Upper lobe of left lung (tissue), 6 donors: ENCODE results near the gene CARF. TPM values are rescaled to one million over a fixed set of nuclear protein-coding genes. Genes with fewer than 3 reads are reported as not detected.

ENCODE experiments used
- ATAC-seq, 2 donors: fragments of 200-7000 bp; cut with Tn5 transposase; one replicate each; pipeline ENCODE4 v1.9.1; 2022; ENCODE audit warnings: mild to moderate bottlenecking in 2 of 2, moderate library complexity in 2 of 2; ENCODE audit not compliant: low FRiP score in 2 of 2
- DNase-seq, 2 donors: peaks; one replicate each; pipeline ENCODE4 v3.0.0-alpha.2; 2019 to 2020
- H3K27ac ChIP-seq, 4 donors: fragments of 200-600 bp; sonication (generic); one replicate each; pipeline ENCODE4 v1.5.1; 2016 to 2019
- H3K27me3 ChIP-seq, 4 donors: fragments of 200-600 bp; sonication (generic); one replicate each; pipeline ENCODE4 v1.5.1; 2017 to 2019
- H3K36me3 ChIP-seq, 4 donors: fragments of 200-600 bp; sonication (generic); one replicate each; pipeline ENCODE4 v1.5.1; 2016 to 2019
- H3K4me1 ChIP-seq, 4 donors: fragments of 200-600 bp; sonication (generic); one replicate each; pipeline ENCODE4 v1.5.1; 2018 to 2019
- H3K4me3 ChIP-seq, 4 donors: fragments of 200-600 bp; sonication (generic); one replicate each; pipeline ENCODE4 v1.5.1; 2017 to 2019; ENCODE audit warnings: mild to moderate bottlenecking in 2 of 4, moderate library complexity in 1 of 4
- H3K9me3 ChIP-seq, 4 donors: fragments of 200-600 bp; sonication (generic); one replicate each; pipeline ENCODE4 v1.5.1; 2018 to 2019
- CTCF ChIP-seq, 6 experiments: fragments of 450-650 bp in 4 of 6; fragments of 200-600 bp in 2 of 6; sonication (generic) in 2 of 6; IDR thresholded peaks; one replicate each; pipeline ENCODE4 v1.5.1; 2016 to 2019; ENCODE audit warnings: antibody characterized with exemption in 6 of 6
- EP300 ChIP-seq, 4 donors: sonication (generic); formaldehyde crosslinking; IDR thresholded peaks; one replicate each; pipeline ENCODE4 v1.5.1; 2017; ENCODE audit warnings: antibody characterized with exemption in 4 of 4, control low read depth in 2 of 4
- POLR2A ChIP-seq, 4 donors: fragments of 450-650 bp; IDR thresholded peaks; one replicate each; pipeline ENCODE4 v1.5.1; 2016 to 2017; ENCODE audit warnings: antibody characterized with exemption in 4 of 4, mild to moderate bottlenecking in 2 of 4
- POLR2AphosphoS5 ChIP-seq, 2 donors: sonication (generic); formaldehyde crosslinking; IDR thresholded peaks; one replicate each; pipeline ENCODE4 v1.5.1; 2017; ENCODE audit warnings: antibody characterized with exemption in 2 of 2
- WGBS, 2 donors: methylation state at CpG; one replicate each; pipeline ENCODE4 v1.1.5; 2017 to 2018; 5-methylcytosine and 5-hydroxymethylcytosine counted together
- total RNA-seq, 6 donors: library from RNA; depleted of rRNA in 4 of 6; stranded (reverse); fragments of >200 nt in 4 of 6; gene quantifications; one replicate each; pipeline versions ENCODE4 v1.1.0 to v1.2.1, GENCODE V29; 2016 to 2021
- donor health status: DM: no; HTN: no; CAD: no; lungs with moderate emphysema.
- donor health status: DM: no; HTN: yes; CAD: no; lungs with severe emphysema.

CARF gene
- 10 to 100 TPM in 2 of 6 donors, 1 to 10 TPM in 4; 6.4 to 24.1 (median 8.7) TPM for total RNA-seq

- peak within 1 kb of the TSS; percentile 56 to 93 (median 68) for H3K4me3 ChIP-seq
- no peaks in the 10 kb centered on the region for H3K27me3 ChIP-seq
- peak; percentile 94 to 96 for DNase-seq
- peak within 1 kb of the TSS; percentile 74 to 92 (median 82) for H3K27ac ChIP-seq
- TF ChIP-seq POLR2AphosphoS5 (IDR thresholded peaks at IDR 0.05) (peak; percentile 78 to 80), EP300 (IDR thresholded peaks at IDR 0.05) (peak in 1 of 4 donors; percentile 5), POLR2A (IDR thresholded peaks at IDR 0.05) (peak in 2 of 4 donors; percentile 32 to 76), CTCF (IDR thresholded peaks at IDR 0.05) (no peak)
- 0% methylated on average over 35 to 37 of the region's 39 CpGs for WGBS, 2 donors
- H3K9me3 ChIP-seq = no peaks in the 10 kb centered on the region
- no peaks in the 10 kb centered on the region for H3K36me3 ChIP-seq
- peaks cover 11 to 31% (median 15%) of the 10 kb centered on the region in 4 donors for H3K4me1 ChIP-seq
- peak; percentile 99 for ATAC-seq
Observed at GRCh38 chr2:202911512-202912341, at the start of gene CARF, which contains the start of gene WDR12. CARF (plus strand) TSS chr2:202912275; CDS start chr2:202941903, 29,628 bp downstream. WDR12 (minus strand) TSS chr2:202911673; CDS start chr2:202911476, 197 bp downstream.

- 3% methylated on average over 36 to 37 of the region's 37 CpGs for WGBS, 2 donors
- Histone ChIP-seq H3K27me3 (no peaks in the 10 kb centered on the region), H3K4me1 (peaks cover 3 to 13% (median 5%) of the 10 kb centered on the region in 4 donors), H3K4me3 (peak overlapping the region; percentile 74 to 90 (median 78)), H3K27ac (peak overlapping the region; percentile 56 to 71 (median 62)), H3K36me3 (no peaks in the 10 kb centered on the region), H3K9me3 (no peaks in the 10 kb centered on the region)
- peak; percentile 63 to 83 for DNase-seq
- ATAC-seq = peak; percentile 71 to 89
- TF ChIP-seq POLR2AphosphoS5 (IDR thresholded peaks at IDR 0.05) = peak in 1 of 2 donors; percentile 26
- no peak for TF ChIP-seq EP300 (IDR thresholded peaks at IDR 0.05)
- TF ChIP-seq CTCF (IDR thresholded peaks at IDR 0.05) = peak in 5 of 6 experiments; percentile 23 to 30 (median 24)
Observed at GRCh38 chr2:202870431-202871299, 41.4 kb upstream of the CARF start.

GRCh38 chr2:202871300-202872141 is 40.6 kb upstream of the CARF start, which contains the start of gene ICA1L:
ICA1L (minus strand) TSS chr2:202871766; CDS start chr2:202829009, 42,757 bp downstream.
- WGBS, 2 donors = 0 to 1% methylated on average over 65 to 67 of the region's 93 CpGs
- H3K36me3 ChIP-seq = no peaks in the 10 kb centered on the region
- ATAC-seq (peak; percentile 64 to 94), DNase-seq (peak; percentile 49 to 95)
- H3K4me1 ChIP-seq = peaks cover 3 to 13% (median 5%) of the 10 kb centered on the region in 4 donors
- H3K27ac ChIP-seq = peak within 1 kb of the TSS; percentile 56 to 71 (median 62)
- no peaks in the 10 kb centered on the region for H3K27me3 ChIP-seq
- peak within 1 kb of the TSS; percentile 74 to 90 (median 78) for H3K4me3 ChIP-seq
- TF ChIP-seq EP300 (IDR thresholded peaks at IDR 0.05) = no peak
- no peak for TF ChIP-seq CTCF (IDR thresholded peaks at IDR 0.05)
- no peak for TF ChIP-seq POLR2A (IDR thresholded peaks at IDR 0.05)
- no peak for TF ChIP-seq POLR2AphosphoS5 (IDR thresholded peaks at IDR 0.05)
- no peaks in the 10 kb centered on the region for H3K9me3 ChIP-seq

- 92 to 95% methylated on average over 2 of the region's 2 CpGs for WGBS, 2 donors
- Histone ChIP-seq H3K4me1 (no peaks in the 10 kb centered on the region), H3K9me3 (no peaks in the 10 kb centered on the region), H3K27me3 (no peaks in the 10 kb centered on the region), H3K4me3 (no peak overlapping the region), H3K36me3 (peaks cover 0 to 18% (median 6%) of the 10 kb centered on the region in 4 donors), H3K27ac (no peak overlapping the region)
- DNase-seq = no peak
- ATAC-seq = no peak
- TF ChIP-seq POLR2A (IDR thresholded peaks at IDR 0.05) = no peak
- TF ChIP-seq EP300 (IDR thresholded peaks at IDR 0.05) = no peak
- TF ChIP-seq CTCF (IDR thresholded peaks at IDR 0.05) = no peak
- no peak for TF ChIP-seq POLR2AphosphoS5 (IDR thresholded peaks at IDR 0.05)
Observed at GRCh38 chr2:202877699-202878098, 34.4 kb upstream of the CARF start.
